ENCODE measurements around the gene AKIRIN2. TPM values are rescaled to one million over a fixed set of nuclear protein-coding genes. Genes with fewer than 3 reads are reported as not detected.

The AKIRIN2 gene
- total and polyA plus RNA-seq, 9 of the 15 experiments (the other 6 are each of a cell fraction or from before 2014, with no cell fraction given), result 5.8 to 63.9 (median 28.1) TPM

GRCh38 chr6:87706187-87706966 is 4.3 kb upstream of the AKIRIN2 start (continued):
- TF ChIP-seq, protein P1, sequence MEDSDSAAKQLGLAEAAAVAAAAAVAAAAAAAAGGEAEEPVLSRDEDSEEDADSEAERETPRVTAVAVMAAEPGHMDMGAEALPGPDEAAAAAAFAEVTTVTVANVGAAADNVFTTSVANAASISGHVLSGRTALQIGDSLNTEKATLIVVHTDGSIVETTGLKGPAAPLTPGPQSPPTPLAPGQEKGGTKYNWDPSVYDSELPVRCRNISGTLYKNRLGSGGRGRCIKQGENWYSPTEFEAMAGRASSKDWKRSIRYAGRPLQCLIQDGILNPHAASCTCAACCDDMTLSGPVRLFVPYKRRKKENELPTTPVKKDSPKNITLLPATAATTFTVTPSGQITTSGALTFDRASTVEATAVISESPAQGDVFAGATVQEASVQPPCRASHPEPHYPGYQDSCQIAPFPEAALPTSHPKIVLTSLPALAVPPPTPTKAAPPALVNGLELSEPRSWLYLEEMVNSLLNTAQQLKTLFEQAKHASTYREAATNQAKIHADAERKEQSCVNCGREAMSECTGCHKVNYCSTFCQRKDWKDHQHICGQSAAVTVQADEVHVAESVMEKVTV (CRISPR knock-in tag; IDR thresholded peaks at IDR 0.05), result no peak
- TF ChIP-seq CUX1 (CRISPR knock-in tag; IDR thresholded peaks at IDR 0.05) (no peak), MAFG (tag; conservative IDR thresholded peaks at IDR 0.05) (peak; percentile 88), KDM1A (IDR thresholded peaks at IDR 0.05) (peak; percentile 67 to 68), FOSL1 (tag; conservative IDR thresholded peaks at IDR 0.05) (no peak; the same call in 1 of the 2 replicates), PHF20 (IDR thresholded peaks at IDR 0.05; ENCODE audit: partially characterized antibody) (no peak), BCOR (IDR thresholded peaks at IDR 0.05) (peak; percentile 80), ZNF77 (CRISPR knock-in tag; IDR thresholded peaks at IDR 0.05) (no peak), ZNF431 (CRISPR knock-in tag; IDR thresholded peaks at IDR 0.05) (no peak), ZNF316 (IDR thresholded peaks at IDR 0.05) (peak; percentile 77), ZNF24 (IDR thresholded peaks at IDR 0.05) (no peak), ZEB2 (IDR thresholded peaks at IDR 0.05) (no peak), BRCA1 (IDR thresholded peaks at IDR 0.05) (no peak), BRCA1 (CRISPR knock-in tag; IDR thresholded peaks at IDR 0.05) (no peak)
- TF ChIP-seq, protein P2, sequence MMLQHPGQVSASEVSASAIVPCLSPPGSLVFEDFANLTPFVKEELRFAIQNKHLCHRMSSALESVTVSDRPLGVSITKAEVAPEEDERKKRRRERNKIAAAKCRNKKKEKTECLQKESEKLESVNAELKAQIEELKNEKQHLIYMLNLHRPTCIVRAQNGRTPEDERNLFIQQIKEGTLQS (IDR thresholded peaks at IDR 0.05), result peak; percentile 78
- TF ChIP-seq, protein P2 (CRISPR knock-in tag; conservative IDR thresholded peaks at IDR 0.05), result no peak
- TF ChIP-seq, protein P3, sequence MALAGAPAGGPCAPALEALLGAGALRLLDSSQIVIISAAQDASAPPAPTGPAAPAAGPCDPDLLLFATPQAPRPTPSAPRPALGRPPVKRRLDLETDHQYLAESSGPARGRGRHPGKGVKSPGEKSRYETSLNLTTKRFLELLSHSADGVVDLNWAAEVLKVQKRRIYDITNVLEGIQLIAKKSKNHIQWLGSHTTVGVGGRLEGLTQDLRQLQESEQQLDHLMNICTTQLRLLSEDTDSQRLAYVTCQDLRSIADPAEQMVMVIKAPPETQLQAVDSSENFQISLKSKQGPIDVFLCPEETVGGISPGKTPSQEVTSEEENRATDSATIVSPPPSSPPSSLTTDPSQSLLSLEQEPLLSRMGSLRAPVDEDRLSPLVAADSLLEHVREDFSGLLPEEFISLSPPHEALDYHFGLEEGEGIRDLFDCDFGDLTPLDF (CRISPR knock-in tag; IDR thresholded peaks at IDR 0.05), result no peak
- TF ChIP-seq, protein P4, sequence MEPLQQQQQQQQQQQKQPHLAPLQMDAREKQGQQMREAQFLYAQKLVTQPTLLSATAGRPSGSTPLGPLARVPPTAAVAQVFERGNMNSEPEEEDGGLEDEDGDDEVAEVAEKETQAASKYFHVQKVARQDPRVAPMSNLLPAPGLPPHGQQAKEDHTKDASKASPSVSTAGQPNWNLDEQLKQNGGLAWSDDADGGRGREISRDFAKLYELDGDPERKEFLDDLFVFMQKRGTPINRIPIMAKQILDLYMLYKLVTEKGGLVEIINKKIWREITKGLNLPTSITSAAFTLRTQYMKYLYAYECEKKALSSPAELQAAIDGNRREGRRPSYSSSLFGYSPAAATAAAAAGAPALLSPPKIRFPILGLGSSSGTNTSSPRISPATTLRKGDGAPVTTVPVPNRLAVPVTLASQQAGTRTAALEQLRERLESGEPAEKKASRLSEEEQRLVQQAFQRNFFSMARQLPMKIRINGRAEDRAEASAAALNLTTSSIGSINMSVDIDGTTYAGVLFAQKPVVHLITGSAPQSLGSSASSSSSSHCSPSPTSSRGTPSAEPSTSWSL (CRISPR knock-in tag; IDR thresholded peaks at IDR 0.05; ENCODE audit: borderline replicate concordance), result no peak
- TF ChIP-seq, protein P5, sequence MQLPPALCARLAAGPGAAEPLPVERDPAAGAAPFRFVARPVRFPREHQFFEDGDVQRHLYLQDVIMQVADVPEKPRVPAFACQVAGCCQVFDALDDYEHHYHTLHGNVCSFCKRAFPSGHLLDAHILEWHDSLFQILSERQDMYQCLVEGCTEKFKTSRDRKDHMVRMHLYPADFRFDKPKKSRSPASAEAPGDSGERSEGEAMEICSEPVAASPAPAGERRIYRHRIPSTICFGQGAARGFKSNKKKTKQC (CRISPR knock-in tag; IDR thresholded peaks at IDR 0.05), result no peak
